ENCODE data around the gene FIGN. TPM values are rescaled to one million over a fixed set of nuclear protein-coding genes. Genes with fewer than 3 reads are reported as not detected.

FIGN gene
- polyA plus RNA-seq, 1 experiment: 2.2 TPM

DNA sequence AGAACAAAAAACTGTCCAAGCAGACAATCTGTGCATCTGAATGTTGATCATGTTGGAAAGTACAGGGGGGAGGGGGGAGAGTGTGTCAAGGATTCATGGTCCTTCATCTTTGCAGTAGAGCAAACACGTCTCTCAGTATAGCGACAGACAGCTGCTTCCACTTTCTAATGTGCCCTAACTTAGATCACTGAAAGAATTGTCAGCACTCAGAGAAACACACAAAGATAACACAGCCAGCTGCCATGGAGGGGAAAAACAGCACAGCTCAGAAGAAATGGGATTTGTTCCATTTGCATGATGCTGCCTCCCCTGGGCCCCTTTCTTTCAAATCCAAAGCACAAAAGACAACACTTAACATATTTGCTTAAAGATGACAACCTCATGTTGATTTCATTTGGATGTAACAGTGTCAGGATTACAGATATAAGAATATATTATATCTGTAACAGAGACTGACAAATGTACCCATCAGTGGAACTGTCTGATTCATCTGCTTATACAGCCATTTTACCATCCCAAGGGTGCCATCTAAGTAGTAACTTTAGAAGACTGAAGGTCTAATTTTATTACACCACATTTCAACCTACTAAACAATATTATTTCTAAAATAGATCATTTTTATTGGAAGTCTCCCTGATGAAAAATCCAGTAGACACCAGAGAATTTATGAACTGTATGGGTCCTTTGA lies 17.7 kb downstream of the FIGN start:
- ChIA-PET CTCF (interaction anchor here (0.5 kb wide), 1 partner anchor 297 kb away, joined by 3 read pairs; no protein-coding TSS in a partner anchor), POLR2A (no interaction called here)
- H3K27ac ChIP-seq (ENCODE audit: low read depth, low read length): no peak overlapping the region
- H3K4me3 ChIP-seq (ENCODE audit: low read depth, low read length): no peak overlapping the region
- no peaks in the 10 kb centered on the region for H3K27me3 ChIP-seq (ENCODE audit: control insufficient read depth, insufficient read depth, low read length)
- TF ChIP-seq, protein P1, sequence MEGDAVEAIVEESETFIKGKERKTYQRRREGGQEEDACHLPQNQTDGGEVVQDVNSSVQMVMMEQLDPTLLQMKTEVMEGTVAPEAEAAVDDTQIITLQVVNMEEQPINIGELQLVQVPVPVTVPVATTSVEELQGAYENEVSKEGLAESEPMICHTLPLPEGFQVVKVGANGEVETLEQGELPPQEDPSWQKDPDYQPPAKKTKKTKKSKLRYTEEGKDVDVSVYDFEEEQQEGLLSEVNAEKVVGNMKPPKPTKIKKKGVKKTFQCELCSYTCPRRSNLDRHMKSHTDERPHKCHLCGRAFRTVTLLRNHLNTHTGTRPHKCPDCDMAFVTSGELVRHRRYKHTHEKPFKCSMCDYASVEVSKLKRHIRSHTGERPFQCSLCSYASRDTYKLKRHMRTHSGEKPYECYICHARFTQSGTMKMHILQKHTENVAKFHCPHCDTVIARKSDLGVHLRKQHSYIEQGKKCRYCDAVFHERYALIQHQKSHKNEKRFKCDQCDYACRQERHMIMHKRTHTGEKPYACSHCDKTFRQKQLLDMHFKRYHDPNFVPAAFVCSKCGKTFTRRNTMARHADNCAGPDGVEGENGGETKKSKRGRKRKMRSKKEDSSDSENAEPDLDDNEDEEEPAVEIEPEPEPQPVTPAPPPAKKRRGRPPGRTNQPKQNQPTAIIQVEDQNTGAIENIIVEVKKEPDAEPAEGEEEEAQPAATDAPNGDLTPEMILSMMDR (IDR thresholded peaks at IDR 0.05; ENCODE audit: low read depth, low read length): no peak
- no peaks in the 10 kb centered on the region for H3K9me3 ChIP-seq (ENCODE audit: control insufficient read depth, insufficient read depth, low read length)
- no peak for DNase-seq (ENCODE audit: low read depth, low spot score)

DNA sequence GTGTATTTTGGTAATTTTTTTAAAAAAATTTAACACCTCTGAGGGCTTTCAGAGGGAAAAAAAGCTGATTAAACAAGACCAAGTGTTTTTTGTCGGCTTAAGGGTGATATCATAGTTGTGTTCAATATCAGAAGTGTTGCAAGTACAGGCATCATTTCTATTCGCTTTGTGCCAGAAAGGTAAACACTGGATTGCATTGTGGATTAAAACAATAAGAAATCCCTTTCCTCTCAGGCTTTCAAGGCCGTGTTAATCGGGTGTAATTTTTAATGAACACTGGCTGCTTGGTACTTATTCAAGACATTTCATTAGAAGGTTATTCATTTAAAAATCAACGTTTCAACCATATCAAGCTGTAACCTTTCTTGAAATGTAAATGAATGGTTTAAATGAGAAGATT lies 18.3 kb downstream of the FIGN start:
- Histone ChIP-seq H3K27ac (ENCODE audit: low read depth, low read length) (no peak overlapping the region), H3K9me3 (ENCODE audit: control insufficient read depth, insufficient read depth, low read length) (no peaks in the 10 kb centered on the region), H3K4me3 (ENCODE audit: low read depth, low read length) (no peak overlapping the region), H3K27me3 (ENCODE audit: control insufficient read depth, insufficient read depth, low read length) (no peaks in the 10 kb centered on the region)
- POLR2A ChIA-PET: no interaction called here
- no peak for DNase-seq (ENCODE audit: low read depth, low spot score)
- TF ChIP-seq, protein P1 (IDR thresholded peaks at IDR 0.05; ENCODE audit: low read depth, low read length): no peak
- CTCF ChIA-PET: interaction anchor here (0.5 kb wide), 1 partner anchor 296 kb away, joined by 3 read pairs; no protein-coding TSS in a partner anchor

DNA sequence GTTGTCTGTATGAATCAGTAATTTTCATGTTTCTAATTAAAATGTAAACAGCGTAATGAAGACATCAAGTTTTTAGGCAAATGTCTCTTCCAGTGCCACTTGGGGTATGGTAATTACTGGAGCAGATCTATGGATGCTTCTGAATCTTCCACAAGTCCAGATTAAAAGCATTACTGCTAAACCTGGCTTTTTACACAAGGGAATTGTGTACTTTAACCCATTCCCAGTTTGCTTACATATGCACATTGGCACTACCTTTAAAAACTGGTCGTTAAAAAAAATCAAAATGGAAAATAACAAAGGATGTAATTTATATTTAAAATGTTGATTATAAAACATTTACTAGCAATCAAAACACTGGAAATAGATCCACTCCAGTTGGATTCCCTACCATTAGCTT lies 19.7 kb downstream of the FIGN start:
- Histone ChIP-seq H3K27me3 (ENCODE audit: control insufficient read depth, insufficient read depth, low read length) (no peaks in the 10 kb centered on the region), H3K27ac (ENCODE audit: low read depth, low read length) (no peak overlapping the region), H3K4me3 (ENCODE audit: low read depth, low read length) (no peak overlapping the region), H3K9me3 (ENCODE audit: control insufficient read depth, insufficient read depth, low read length) (no peaks in the 10 kb centered on the region)
- DNase-seq (ENCODE audit: low read depth, low spot score): no peak
- TF ChIP-seq, protein P1 (IDR thresholded peaks at IDR 0.05; ENCODE audit: low read depth, low read length): no peak
- CTCF ChIA-PET: no interaction called here
- POLR2A ChIA-PET: no interaction called here

DNA sequence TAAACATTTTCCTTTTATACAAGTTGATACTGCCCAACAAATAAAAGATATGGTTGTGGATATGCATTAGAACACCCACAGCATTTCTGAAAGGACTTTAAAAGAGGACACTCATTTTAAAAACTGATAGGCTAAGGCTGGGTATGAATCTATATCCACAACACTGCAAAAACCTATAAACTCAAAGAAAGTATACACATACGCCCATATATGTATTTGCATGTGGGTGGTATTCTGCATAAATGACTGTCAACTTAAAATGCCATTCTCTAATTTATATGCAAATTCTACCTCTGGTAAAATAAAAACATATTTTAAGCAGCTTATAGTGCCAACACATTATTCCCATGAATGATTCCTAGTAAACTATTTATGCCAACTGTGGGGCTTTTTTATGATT lies 20.1 kb downstream of the FIGN start:
- Histone ChIP-seq H3K9me3 (ENCODE audit: control insufficient read depth, insufficient read depth, low read length) (no peaks in the 10 kb centered on the region), H3K4me3 (ENCODE audit: low read depth, low read length) (no peak overlapping the region), H3K27ac (ENCODE audit: low read depth, low read length) (no peak overlapping the region), H3K27me3 (ENCODE audit: control insufficient read depth, insufficient read depth, low read length) (no peaks in the 10 kb centered on the region)
- TF ChIP-seq, protein P1 (IDR thresholded peaks at IDR 0.05; ENCODE audit: low read depth, low read length): no peak
- DNase-seq (ENCODE audit: low read depth, low spot score): no peak
- CTCF ChIA-PET: no interaction called here
- POLR2A ChIA-PET: no interaction called here

DNA sequence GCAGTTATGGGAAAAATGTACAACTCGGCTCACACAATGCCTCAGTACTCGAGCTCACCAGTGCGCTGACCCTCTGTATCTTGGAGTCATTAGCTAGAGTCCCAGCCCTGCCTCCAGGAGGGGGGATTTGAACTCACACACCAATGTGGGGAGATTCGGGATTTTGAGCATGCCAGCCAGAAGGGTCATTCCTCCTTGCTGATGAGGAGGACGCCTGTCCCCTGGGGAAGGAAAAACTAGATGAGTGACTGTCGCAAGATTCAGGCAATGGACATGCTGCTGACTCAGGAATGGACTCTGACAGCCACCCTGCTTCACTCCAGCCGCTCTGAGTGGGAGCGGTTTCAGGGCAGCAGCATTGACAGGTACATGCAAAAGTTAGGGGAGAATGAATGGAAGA lies 20.6 kb downstream of the FIGN start:
- POLR2A ChIA-PET: no interaction called here
- TF ChIP-seq, protein P1 (IDR thresholded peaks at IDR 0.05; ENCODE audit: low read depth, low read length): no peak
- no peak for DNase-seq (ENCODE audit: low read depth, low spot score)
- Histone ChIP-seq H3K4me3 (ENCODE audit: low read depth, low read length) (no peak overlapping the region), H3K9me3 (ENCODE audit: control insufficient read depth, insufficient read depth, low read length) (no peaks in the 10 kb centered on the region), H3K27ac (ENCODE audit: low read depth, low read length) (no peak overlapping the region), H3K27me3 (ENCODE audit: control insufficient read depth, insufficient read depth, low read length) (no peaks in the 10 kb centered on the region)
- CTCF ChIA-PET: no interaction called here
